ENCODE results near the gene HAO1.
"Not testable (repeated sequence)": the region's sequence is repeated elsewhere in the genome, so short reads cannot be mapped to it uniquely, and the experiment has no call there.

The HAO1 gene

GRCh38 chr20:7855545-7855944 lies 84.7 kb downstream of the HAO1 start:
- no peak for DNase-seq (ENCODE audit: low read depth)

- DNase-seq (ENCODE audit: low read depth): no peak
These were observed 86.8 kb downstream of the HAO1 start for GRCh38 chr20:7853493-7853892.

GRCh38 chr20:7850775-7851490 lies 89.3 kb downstream of the HAO1 start:
- DNase-seq (ENCODE audit: low read depth): no peak

- DNase-seq (ENCODE audit: low read depth): no peak
These were observed 90.6 kb downstream of the HAO1 start for GRCh38 chr20:7849675-7850074.

GRCh38 chr20:7848351-7848750 lies 91.9 kb downstream of the HAO1 start:
- no peak for DNase-seq (ENCODE audit: low read depth)

- no peak for DNase-seq (ENCODE audit: low read depth)
These were observed 96.6 kb downstream of the HAO1 start for GRCh38 chr20:7843613-7844012.

GRCh38 chr20:7841971-7842310 lies 98.3 kb downstream of the HAO1 start:
- no peak for DNase-seq (ENCODE audit: low read depth)

GRCh38 chr20:7841291-7841970 lies 98.8 kb downstream of the HAO1 start:
- no peak for DNase-seq (ENCODE audit: low read depth)

- no peak for DNase-seq (ENCODE audit: low read depth)
These were observed 104.2 kb downstream of the HAO1 start for GRCh38 chr20:7836076-7836475.

GRCh38 chr20:7834441-7834840 lies 105.8 kb downstream of the HAO1 start:
- DNase-seq (ENCODE audit: low read depth): not testable (repeated sequence)

Measured in T follicular helper cell (primary cell).